NB4 (cell line): ENCODE data around the gene CNTN4.

Experiments used
- POLR2A ChIP-seq: IDR thresholded peaks from 2 replicates; pipeline ENCODE4 v1.6.1; 2011; ENCODE audit warnings: mild to moderate bottlenecking; ENCODE audit not compliant: insufficient read length; ENCODE audit errors: extremely low read depth
- TF ChIP-seq, protein P1 (sequence below): IDR thresholded peaks from one replicate; pipeline ENCODE4 v1.5.1; 2012; ENCODE audit warnings: low read depth, low read length

DNA sequence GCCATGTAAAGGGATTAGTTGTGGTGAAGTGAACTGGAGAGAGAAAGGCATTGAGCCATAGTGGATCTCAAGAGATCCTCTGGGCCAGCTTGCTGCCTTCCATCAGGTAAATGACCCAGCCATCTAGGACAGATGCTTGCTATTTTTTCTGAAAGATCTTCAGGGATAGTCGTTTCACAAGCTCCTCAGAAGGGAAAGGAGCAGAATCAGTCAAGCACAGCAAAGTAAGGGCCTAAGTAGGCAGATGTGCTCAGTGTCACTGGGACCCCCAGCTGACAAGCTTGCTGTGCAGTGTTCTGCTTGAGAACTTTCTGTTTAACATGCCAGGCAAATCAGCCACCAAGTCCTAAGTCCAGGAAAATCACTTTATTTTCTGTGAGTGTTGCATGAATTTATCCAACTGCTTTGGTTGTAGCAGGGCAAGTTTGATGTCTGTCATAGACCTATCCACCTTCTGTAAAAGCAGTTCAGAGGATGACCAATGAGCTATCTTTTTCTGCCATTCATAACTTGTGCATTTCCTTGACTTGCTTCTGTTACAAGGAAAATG, 691.7 kb downstream of the CNTN4 start:
- TF ChIP-seq, protein P1, sequence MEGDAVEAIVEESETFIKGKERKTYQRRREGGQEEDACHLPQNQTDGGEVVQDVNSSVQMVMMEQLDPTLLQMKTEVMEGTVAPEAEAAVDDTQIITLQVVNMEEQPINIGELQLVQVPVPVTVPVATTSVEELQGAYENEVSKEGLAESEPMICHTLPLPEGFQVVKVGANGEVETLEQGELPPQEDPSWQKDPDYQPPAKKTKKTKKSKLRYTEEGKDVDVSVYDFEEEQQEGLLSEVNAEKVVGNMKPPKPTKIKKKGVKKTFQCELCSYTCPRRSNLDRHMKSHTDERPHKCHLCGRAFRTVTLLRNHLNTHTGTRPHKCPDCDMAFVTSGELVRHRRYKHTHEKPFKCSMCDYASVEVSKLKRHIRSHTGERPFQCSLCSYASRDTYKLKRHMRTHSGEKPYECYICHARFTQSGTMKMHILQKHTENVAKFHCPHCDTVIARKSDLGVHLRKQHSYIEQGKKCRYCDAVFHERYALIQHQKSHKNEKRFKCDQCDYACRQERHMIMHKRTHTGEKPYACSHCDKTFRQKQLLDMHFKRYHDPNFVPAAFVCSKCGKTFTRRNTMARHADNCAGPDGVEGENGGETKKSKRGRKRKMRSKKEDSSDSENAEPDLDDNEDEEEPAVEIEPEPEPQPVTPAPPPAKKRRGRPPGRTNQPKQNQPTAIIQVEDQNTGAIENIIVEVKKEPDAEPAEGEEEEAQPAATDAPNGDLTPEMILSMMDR: no peak
- TF ChIP-seq POLR2A: no peak
